ENCODE measurements around the gene PKD2. TPM values are rescaled to one million over a fixed set of nuclear protein-coding genes. Genes with fewer than 3 reads are reported as not detected.
A peak's percentile ranks its signal among the peaks of the same experiment; 100 is the strongest.

Gene PKD2
- 38.6 TPM for polyA plus RNA-seq (2013, experiment 1 of 2; ENCODE audit: insufficient read length)
- 35.8 TPM for polyA plus RNA-seq (2013, experiment 2 of 2; ENCODE audit: insufficient read length)

- peak; percentile 79 for DNase-seq
Measured at GRCh38 chr4:88007304-88008121, at the start of gene PKD2. Gene PKD2 (plus strand): TSS chr4:88007635. CDS start chr4:88007734, 99 bp downstream.

- DNase-seq = peak; percentile 28
Measured at GRCh38 chr4:87961993-87962392, 45.4 kb upstream of the PKD2 start.

GRCh38 chr4:87962398-87963146, 44.9 kb upstream of the PKD2 start:
- DNase-seq = peak; percentile 26

GRCh38 chr4:87965501-87965975, 41.9 kb upstream of the PKD2 start:
- no peak for DNase-seq

- DNase-seq = no peak
Measured at GRCh38 chr4:87966095-87966496, 41.3 kb upstream of the PKD2 start.

- DNase-seq = no peak
Measured at GRCh38 chr4:87967193-87967592, 40.2 kb upstream of the PKD2 start.

- DNase-seq = no peak
Measured at GRCh38 chr4:87970121-87970520, 37.3 kb upstream of the PKD2 start.

GRCh38 chr4:87971866-87972265, 35.6 kb upstream of the PKD2 start:
- no peak for DNase-seq

- DNase-seq = peak; percentile 95
Measured at GRCh38 chr4:87973283-87974169, 33.9 kb upstream of the PKD2 start.

- no peak for DNase-seq
Measured at GRCh38 chr4:87974856-87975462, 32.5 kb upstream of the PKD2 start.

GRCh38 chr4:87975466-87975865, 32.0 kb upstream of the PKD2 start, which contains the start of gene SPP1:
Gene SPP1 (plus strand): TSS chr4:87975714. CDS start chr4:87976896, 1,182 bp downstream.
- peak; percentile 40 for DNase-seq

GRCh38 chr4:87977521-87978278, 29.7 kb upstream of the PKD2 start:
- no peak for DNase-seq

- DNase-seq = peak; percentile 44
Measured at GRCh38 chr4:87978681-87979080, 28.8 kb upstream of the PKD2 start.

GRCh38 chr4:87979810-87980209, 27.6 kb upstream of the PKD2 start:
- DNase-seq = no peak

- DNase-seq = no peak
Measured at GRCh38 chr4:87981486-87981885, 25.9 kb upstream of the PKD2 start.

- no peak for DNase-seq
Measured at GRCh38 chr4:87982036-87982435, 25.4 kb upstream of the PKD2 start.

GRCh38 chr4:87982446-87983010, 24.9 kb upstream of the PKD2 start:
- DNase-seq = peak; percentile 57

- no peak for DNase-seq
Measured at GRCh38 chr4:87983996-87984395, 23.4 kb upstream of the PKD2 start.

GRCh38 chr4:87985097-87985886, 22.1 kb upstream of the PKD2 start:
- peak; percentile 52 for DNase-seq

GRCh38 chr4:87985887-87986200, 21.6 kb upstream of the PKD2 start:
- DNase-seq = no peak

All from fibroblast of skin of abdomen (primary cell).